HepG2 (cell line): ENCODE measurements around the gene MMP24OS. TPM values are rescaled to one million over a fixed set of nuclear protein-coding genes. Genes with fewer than 3 reads are reported as not detected.
A peak's percentile ranks its signal among the peaks of the same experiment; 100 is the strongest.

Experiments used
- AGO1 ChIP-seq: fragments of 200-400 bp; formaldehyde crosslinking; IDR thresholded peaks from 2 replicates; pipeline ENCODE4 v1.6.1; 2017; ENCODE audit warnings: mild to moderate bottlenecking, low read depth, low read length, moderate library complexity; ENCODE audit not compliant: poor library complexity, severe bottlenecking
- CBFB ChIP-seq: sonication (generic); formaldehyde crosslinking; IDR thresholded peaks from 2 replicates; pipeline ENCODE4 v1.4.0; 2020; ENCODE audit warnings: missing genetic modification reagents
- FOSL1 ChIP-seq: sonication (generic); formaldehyde crosslinking; IDR thresholded peaks from 2 replicates; pipeline ENCODE4 v1.9.0; 2021; ENCODE audit warnings: missing genetic modification reagents, borderline replicate concordance
- FOXP4 ChIP-seq: sonication (generic); formaldehyde crosslinking; IDR thresholded peaks from 2 replicates; pipeline ENCODE4 v1.4.0; 2020; ENCODE audit warnings: missing genetic modification reagents
- HES4 ChIP-seq: sonication (generic); formaldehyde crosslinking; IDR thresholded peaks from 2 replicates; pipeline ENCODE4 v1.9.0; 2021; ENCODE audit warnings: mild to moderate bottlenecking, missing genetic modification reagents, borderline replicate concordance
- HMG20A ChIP-seq: IDR thresholded peaks from 2 replicates; pipeline ENCODE4 v1.6.1; 2016; ENCODE audit warnings: borderline replicate concordance
- IRF1 ChIP-seq: sonication (generic); formaldehyde crosslinking; IDR thresholded peaks from 2 replicates; pipeline ENCODE4 v1.4.0; 2020; ENCODE audit warnings: low read depth, mild to moderate bottlenecking, missing genetic modification reagents
- NCOA1 ChIP-seq: sonication (generic); formaldehyde crosslinking; IDR thresholded peaks from 2 replicates; pipeline ENCODE4 v1.9.0; 2021; ENCODE audit warnings: missing genetic modification reagents
- RAD51 ChIP-seq: fragments of 450-650 bp; IDR thresholded peaks from 2 replicates; pipeline ENCODE4 v1.6.1; 2016; ENCODE audit warnings: borderline replicate concordance
- SKI ChIP-seq: fragments of 450-650 bp; IDR thresholded peaks from one replicate; pipeline ENCODE4 v1.6.1; 2018; ENCODE audit warnings: mild to moderate bottlenecking; ENCODE audit not compliant: partially characterized antibody
- SMAD3 ChIP-seq: sonication (generic); formaldehyde crosslinking; IDR thresholded peaks from 2 replicates; pipeline ENCODE4 v1.4.0; 2020; ENCODE audit warnings: missing genetic modification reagents
- SNAPC4 ChIP-seq: sonication (generic); formaldehyde crosslinking; IDR thresholded peaks from 2 replicates; pipeline ENCODE4 v1.4.0; 2020; ENCODE audit warnings: mild to moderate bottlenecking, missing genetic modification reagents
- STAT5B ChIP-seq: sonication (generic); formaldehyde crosslinking; IDR thresholded peaks from 2 replicates; pipeline ENCODE4 v1.4.0; 2020; ENCODE audit warnings: missing genetic modification reagents
- TAF15 ChIP-seq: fragments of 200-400 bp; formaldehyde crosslinking; IDR thresholded peaks from one replicate; pipeline ENCODE4 v1.6.1; 2018; ENCODE audit warnings: mild to moderate bottlenecking, low read depth, low read length; ENCODE audit not compliant: poor library complexity, severe bottlenecking
- ZBTB4 ChIP-seq: sonication (generic); formaldehyde crosslinking; IDR thresholded peaks from 2 replicates; pipeline ENCODE4 v1.4.0; 2020; ENCODE audit warnings: missing genetic modification reagents, mild to moderate bottlenecking, borderline replicate concordance
- ZNF761 ChIP-seq: sonication (generic); formaldehyde crosslinking; conservative IDR thresholded peaks from 2 replicates; pipeline ENCODE4 v1.4.0; 2020; ENCODE audit warnings: mild to moderate bottlenecking, missing genetic modification reagents
- ZNF781 ChIP-seq: sonication (generic); formaldehyde crosslinking; IDR thresholded peaks from 2 replicates; pipeline ENCODE4 v1.5.1; 2020; ENCODE audit warnings: borderline replicate concordance, mild to moderate bottlenecking, missing genetic modification reagents; ENCODE audit errors: not compliant biosample characterization
- ZNF83 ChIP-seq: sonication (generic); formaldehyde crosslinking; IDR thresholded peaks from 2 replicates; pipeline ENCODE4 v1.4.0; 2020; ENCODE audit warnings: missing genetic modification reagents, mild to moderate bottlenecking, borderline replicate concordance
- polyA plus RNA-seq, 8 experiments: library from polyadenylated mRNA; depleted of rRNA in 3 of 8; stranded (reverse) in 7 of 8; unstranded in 1 of 8; fragments of >200 nt; fragmentation: Illumina TruSeq in 4 of 8; extraction: Trizol in 4 of 8; gene quantifications; 2 replicates each; pipeline versions ENCODE4 v1.2.1 to v1.2.3, GENCODE V29; 2011 to 2016; ENCODE audit warnings: low read depth in 4 of 8, missing spikeins in 1 of 8, mixed read lengths in 1 of 8; ENCODE audit not compliant: insufficient read depth in 1 of 8
- total RNA-seq, 5 experiments: library from RNA; depleted of rRNA; stranded (reverse); fragments of >200 nt; fragmentation: Illumina TruSeq; extraction: Trizol; gene quantifications; 2 replicates each; pipeline ENCODE4 v1.2.3, GENCODE V29; 2016; ENCODE audit warnings: low read depth in 1 of 5

MMP24OS gene
- total and polyA plus RNA-seq, 2 of the 13 experiments (the other 11 are each of a cell fraction or from before 2014, with no cell fraction given): 6.0 to 8.5 TPM

- TF ChIP-seq SNAPC4 (CRISPR knock-in tag) (no peak), TAF15 (no peak), SKI (peak; percentile 26), FOSL1 (CRISPR knock-in tag) (no peak), ZNF761 (CRISPR knock-in tag) (no peak), AGO1 (no peak), RAD51 (no peak), CBFB (CRISPR knock-in tag) (peak; percentile 66; the same call in 1 of the 2 replicates), ZNF83 (CRISPR knock-in tag) (no peak), NCOA1 (CRISPR knock-in tag) (no peak), SMAD3 (CRISPR knock-in tag) (no peak; the same call in 1 of the 2 replicates), HES4 (CRISPR knock-in tag) (no peak), ZNF781 (CRISPR knock-in tag) (peak; percentile 30), IRF1 (no peak), ZBTB4 (CRISPR knock-in tag) (no peak), HMG20A (CRISPR knock-in tag) (no peak; the same call in 1 of the 2 replicates), STAT5B (CRISPR knock-in tag) (no peak), FOXP4 (CRISPR knock-in tag) (no peak)
Measured at GRCh38 chr20:35303735-35304491, 26.0 kb upstream of the MMP24OS start (continued).
